ENCODE data around the gene AMOTL1. TPM values are rescaled to one million over a fixed set of nuclear protein-coding genes. Genes with fewer than 3 reads are reported as not detected.

AMOTL1 gene
- polyA plus RNA-seq, 1 of the 3 experiments (the other 2 are of a cell fraction) = 10.7 TPM

DNA sequence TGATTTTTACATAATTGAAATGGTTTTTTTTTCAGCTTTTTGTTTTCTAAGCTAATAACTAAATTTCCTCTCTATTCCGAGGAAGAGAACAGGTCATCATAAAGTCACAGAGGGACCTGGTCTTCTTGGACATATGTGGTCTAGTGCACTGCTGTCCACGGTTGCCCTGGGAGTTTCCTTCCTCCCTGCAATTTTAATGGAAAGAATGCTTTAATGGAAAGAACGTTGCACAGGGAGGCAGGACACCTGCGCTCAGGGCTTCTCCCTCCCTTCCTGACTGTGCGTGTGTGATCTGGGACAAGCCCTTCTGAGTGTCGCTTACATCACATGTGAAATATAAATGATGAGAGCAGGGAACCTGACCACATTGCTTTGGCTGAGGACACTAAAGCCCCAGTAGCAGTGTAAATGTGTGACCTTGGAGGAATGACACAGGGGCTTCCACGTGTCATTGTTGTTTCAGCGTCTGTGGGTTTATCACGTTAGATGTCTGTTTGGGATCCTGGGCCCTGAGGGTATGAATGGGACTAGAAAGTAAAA, 93.2 kb downstream of the AMOTL1 start:
- H3K79me2 ChIP-seq (ENCODE audit: insufficient read depth) = no peaks in the 10 kb centered on the region
- peak; percentile 39 for DNase-seq

GRCh38 chr11:94862926-94863880, 95.0 kb downstream of the AMOTL1 start:
- Histone ChIP-seq H2AFZ (ENCODE audit: low read depth) (no peak overlapping the region), H3K27ac (ENCODE audit: low read depth in 2 of 2, low read length in 1 of 2) (no peak overlapping the region; a peak in 1 of 4 replicates), H3K36me3 (replicated peaks in 1 of 2; ENCODE audit: control insufficient read depth in 1 of 2, insufficient read depth in 2 of 2, low read length in 1 of 2) (peaks cover 24 to 79% of the 10 kb centered on the region in 2 experiments), H3K4me1 (ENCODE audit: control insufficient read depth in 1 of 2, insufficient read depth in 2 of 2, low read depth in 1 of 2, low read length in 1 of 2) (peaks cover 0 to 5% of the 10 kb centered on the region in 2 experiments; a peak in 1 of 4 replicates), H3K4me3 (ENCODE audit: low read depth in 2 of 2, low read length in 1 of 2) (no peak overlapping the region), H3K9me2 (no peaks in the 10 kb centered on the region), H3K79me2 (ENCODE audit: insufficient read depth) (no peaks in the 10 kb centered on the region), H4K20me1 (ENCODE audit: insufficient read depth) (no peaks in the 10 kb centered on the region), H3K9ac (no peak overlapping the region), H3K27me3 (ENCODE audit: insufficient read depth) (no peaks in the 10 kb centered on the region), H3K4me2 (no peak overlapping the region), H3K9me3 (no peaks in the 10 kb centered on the region), H3F3A (replicated peaks; ENCODE audit: insufficient read depth) (no peaks in the 10 kb centered on the region)
- no peak for DNase-seq
- ChIA-PET POLR2A (no interaction called here), CTCF (interaction anchor here (0.8 to 1.0 kb wide), 2 partner anchors 30 to 240 kb away, joined by 3 read pairs; no protein-coding TSS in a partner anchor)
- WGBS (ENCODE audit: low lambda C conversion rate) = 90% methylated on average over 11 of the region's 11 CpGs
- TF ChIP-seq, protein P1, sequence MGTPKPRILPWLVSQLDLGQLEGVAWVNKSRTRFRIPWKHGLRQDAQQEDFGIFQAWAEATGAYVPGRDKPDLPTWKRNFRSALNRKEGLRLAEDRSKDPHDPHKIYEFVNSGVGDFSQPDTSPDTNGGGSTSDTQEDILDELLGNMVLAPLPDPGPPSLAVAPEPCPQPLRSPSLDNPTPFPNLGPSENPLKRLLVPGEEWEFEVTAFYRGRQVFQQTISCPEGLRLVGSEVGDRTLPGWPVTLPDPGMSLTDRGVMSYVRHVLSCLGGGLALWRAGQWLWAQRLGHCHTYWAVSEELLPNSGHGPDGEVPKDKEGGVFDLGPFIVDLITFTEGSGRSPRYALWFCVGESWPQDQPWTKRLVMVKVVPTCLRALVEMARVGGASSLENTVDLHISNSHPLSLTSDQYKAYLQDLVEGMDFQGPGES (IDR thresholded peaks at IDR 0.05; ENCODE audit: low read depth, low read length) = no peak
- TF ChIP-seq RFX5 (IDR thresholded peaks at IDR 0.05; ENCODE audit: low read length) (no peak), MEF2A (IDR thresholded peaks at IDR 0.05; ENCODE audit: borderline replicate concordance, low read depth) (no peak), CHD2 (IDR thresholded peaks at IDR 0.05; ENCODE audit: low read length, partially characterized antibody) (no peak), RXRA (IDR thresholded peaks at IDR 0.05; ENCODE audit: borderline replicate concordance, low read depth) (no peak), EP300 (IDR thresholded peaks at IDR 0.05; ENCODE audit: borderline replicate concordance in 1 of 2, low read depth in 1 of 2, low read length in 1 of 2) (no peak), YY1 (IDR thresholded peaks at IDR 0.05; ENCODE audit: low read depth) (no peak), EZH2phosphoT487 (IDR thresholded peaks at IDR 0.05; ENCODE audit: borderline replicate concordance, low read depth) (no peak), USF2 (IDR thresholded peaks at IDR 0.05; ENCODE audit: borderline replicate concordance, low read depth, low read length) (no peak), RAD21 (IDR thresholded peaks at IDR 0.05; ENCODE audit: low read length) (no peak), FOSL2 (IDR thresholded peaks at IDR 0.05; ENCODE audit: borderline replicate concordance, low read depth) (no peak), TAF1 (IDR thresholded peaks at IDR 0.05; ENCODE audit: borderline replicate concordance, low read depth, low read length) (no peak), RCOR1 (IDR thresholded peaks at IDR 0.05; ENCODE audit: low read length) (no peak), TCF12 (IDR thresholded peaks at IDR 0.05) (no peak)
- TF ChIP-seq, protein P2, sequence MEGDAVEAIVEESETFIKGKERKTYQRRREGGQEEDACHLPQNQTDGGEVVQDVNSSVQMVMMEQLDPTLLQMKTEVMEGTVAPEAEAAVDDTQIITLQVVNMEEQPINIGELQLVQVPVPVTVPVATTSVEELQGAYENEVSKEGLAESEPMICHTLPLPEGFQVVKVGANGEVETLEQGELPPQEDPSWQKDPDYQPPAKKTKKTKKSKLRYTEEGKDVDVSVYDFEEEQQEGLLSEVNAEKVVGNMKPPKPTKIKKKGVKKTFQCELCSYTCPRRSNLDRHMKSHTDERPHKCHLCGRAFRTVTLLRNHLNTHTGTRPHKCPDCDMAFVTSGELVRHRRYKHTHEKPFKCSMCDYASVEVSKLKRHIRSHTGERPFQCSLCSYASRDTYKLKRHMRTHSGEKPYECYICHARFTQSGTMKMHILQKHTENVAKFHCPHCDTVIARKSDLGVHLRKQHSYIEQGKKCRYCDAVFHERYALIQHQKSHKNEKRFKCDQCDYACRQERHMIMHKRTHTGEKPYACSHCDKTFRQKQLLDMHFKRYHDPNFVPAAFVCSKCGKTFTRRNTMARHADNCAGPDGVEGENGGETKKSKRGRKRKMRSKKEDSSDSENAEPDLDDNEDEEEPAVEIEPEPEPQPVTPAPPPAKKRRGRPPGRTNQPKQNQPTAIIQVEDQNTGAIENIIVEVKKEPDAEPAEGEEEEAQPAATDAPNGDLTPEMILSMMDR (IDR thresholded peaks at IDR 0.05) = no peak

More for the DNA sequence above, 93.2 kb downstream of the AMOTL1 start:
- H3K27me3 ChIP-seq (ENCODE audit: insufficient read depth) = no peaks in the 10 kb centered on the region
- TF ChIP-seq MXI1 (IDR thresholded peaks at IDR 0.05; ENCODE audit: low read depth, low read length) (peak; percentile 27; the same call in 1 of the 2 replicates), EZH2phosphoT487 (IDR thresholded peaks at IDR 0.05; ENCODE audit: borderline replicate concordance, low read depth) (no peak), NRF1 (IDR thresholded peaks at IDR 0.05; ENCODE audit: low read depth, low read length) (no peak)
- TF ChIP-seq, protein P2 (IDR thresholded peaks at IDR 0.05) = no peak
- no peaks in the 10 kb centered on the region for H3F3A ChIP-seq (replicated peaks; ENCODE audit: insufficient read depth)
- H3K9ac ChIP-seq = no peak overlapping the region
- ChIA-PET CTCF (interaction anchor here (0.6 kb wide), 1 partner anchor 36 kb away, joined by 3 read pairs; no protein-coding TSS in a partner anchor), POLR2A (no interaction called here)
- no peak overlapping the region for H3K4me3 ChIP-seq (ENCODE audit: low read depth in 2 of 2, low read length in 1 of 2)
- H3K4me1 ChIP-seq (ENCODE audit: control insufficient read depth in 1 of 2, insufficient read depth in 2 of 2, low read depth in 1 of 2, low read length in 1 of 2) = peaks cover 0 to 5% of the 10 kb centered on the region in 2 experiments; a peak in 1 of 4 replicates
- H3K4me2 ChIP-seq = no peak overlapping the region
- WGBS (ENCODE audit: low lambda C conversion rate) = 81% methylated on average over 9 of the region's 9 CpGs
- H3K9me3 ChIP-seq = no peaks in the 10 kb centered on the region
- H3K9me2 ChIP-seq = no peaks in the 10 kb centered on the region
- no peaks in the 10 kb centered on the region for H4K20me1 ChIP-seq (ENCODE audit: insufficient read depth)
- 0 out of 4 replicates have a peak overlapping the region, but pooled peaks of 1 of the 2 experiments have one; percentile 16 for H3K27ac ChIP-seq (ENCODE audit: low read depth in 2 of 2, low read length in 1 of 2)
- H2AFZ ChIP-seq (ENCODE audit: low read depth) = no peak overlapping the region
- H3K36me3 ChIP-seq (replicated peaks in 1 of 2; ENCODE audit: control insufficient read depth in 1 of 2, insufficient read depth in 2 of 2, low read length in 1 of 2) = peaks cover 37 to 83% of the 10 kb centered on the region in 2 experiments
